Stimulated activated CD4-positive, alpha-beta T cell treated with anti-CD3 and anti-CD28 coated beads, Interleukin-4, amount 100 ng/mL, for 48 hours (primary cell): ENCODE measurements around the gene SHLD2.
"Not testable (repeated sequence)": the region's sequence is repeated elsewhere in the genome, so short reads cannot be mapped to it uniquely, and the experiment has no call there.

Experiments used
- DNase-seq, 2 donors: peaks; one replicate each; pipeline ENCODE4 v3.0.0-alpha.2; 2020; ENCODE audit warnings: low read depth in 2 of 2

The SHLD2 gene

DNA sequence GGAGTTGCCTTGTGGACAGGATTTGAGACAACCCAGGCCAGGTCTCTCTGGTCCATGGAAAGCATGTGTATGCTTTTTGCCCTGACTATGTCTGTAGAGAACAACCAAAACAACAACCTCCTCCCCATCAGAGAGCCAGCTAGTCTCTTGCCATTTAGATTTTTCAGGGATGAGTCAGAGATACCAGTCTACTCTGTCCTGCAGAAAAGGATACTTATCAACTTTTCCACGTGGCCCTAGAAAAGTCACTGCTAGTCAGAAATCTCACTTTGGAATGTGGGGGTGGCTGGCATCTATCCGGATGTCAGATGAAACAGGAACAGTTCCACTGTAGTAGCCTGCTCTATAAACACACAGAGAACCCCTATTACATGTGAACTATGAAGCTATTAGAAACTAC lies 116.8 kb downstream of the SHLD2 start:
- not testable (repeated sequence) for DNase-seq

- DNase-seq = not testable (repeated sequence)
Measured at GRCh38 chr10:87213150-87213765, 118.3 kb downstream of the SHLD2 start.

DNA sequence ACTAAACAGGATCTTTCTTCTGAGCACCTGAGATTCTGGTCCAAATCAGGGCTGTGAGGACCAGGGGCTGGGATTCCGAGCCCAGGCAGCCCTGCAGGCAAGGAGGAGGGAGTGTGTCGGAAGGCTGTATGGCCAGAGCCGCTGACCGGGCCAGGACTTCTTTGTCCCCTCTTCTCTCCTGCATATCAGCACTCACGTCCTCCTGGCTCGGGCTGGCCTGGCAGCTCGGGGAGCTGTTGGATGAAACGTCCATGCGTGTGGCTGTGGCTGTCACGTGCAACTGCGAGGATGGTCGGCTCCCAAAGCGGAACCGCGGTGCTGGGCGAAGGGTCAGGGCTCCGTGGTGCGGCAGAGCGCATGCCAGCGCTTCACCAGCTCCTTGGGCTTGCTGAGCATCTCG lies 118.8 kb downstream of the SHLD2 start:
- not testable (repeated sequence) for DNase-seq

GRCh38 chr10:87216120-87216519 lies 121.1 kb downstream of the SHLD2 start:
- not testable (repeated sequence) for DNase-seq

DNA sequence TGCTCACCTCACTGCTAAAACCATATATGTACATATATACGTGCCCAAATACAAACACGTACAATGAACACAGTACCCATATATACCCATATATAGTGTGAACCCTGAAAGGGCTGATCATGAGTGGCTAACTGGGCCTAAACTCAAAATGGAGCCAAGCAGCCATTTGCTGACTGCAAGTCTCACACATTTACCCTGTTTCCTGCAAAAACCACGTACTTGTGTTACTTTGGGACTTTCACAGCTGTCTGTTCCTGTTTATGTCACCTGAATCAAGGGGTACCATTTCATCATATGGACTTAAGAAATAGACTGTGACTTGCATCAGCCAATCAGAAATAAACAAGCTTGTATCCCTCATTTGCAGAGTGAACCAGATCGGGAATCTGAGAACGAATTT lies 124.4 kb downstream of the SHLD2 start:
- not testable (repeated sequence) for DNase-seq

- not testable (repeated sequence) for DNase-seq
Measured at GRCh38 chr10:87222789-87223188, 127.8 kb downstream of the SHLD2 start.

- not testable (repeated sequence) for DNase-seq
Measured at GRCh38 chr10:87225148-87225547, 130.1 kb downstream of the SHLD2 start, which contains the start of gene NUTM2A. NUTM2A (plus strand) TSS chr10:87225448; CDS start chr10:87225831, 383 bp downstream.

GRCh38 chr10:87228247-87228646 lies 133.2 kb downstream of the SHLD2 start:
- not testable (repeated sequence) for DNase-seq

GRCh38 chr10:87229211-87229610 lies 134.2 kb downstream of the SHLD2 start:
- not testable (repeated sequence) for DNase-seq

- not testable (repeated sequence) for DNase-seq
Measured at GRCh38 chr10:87234854-87235253, 139.8 kb downstream of the SHLD2 start.

DNA sequence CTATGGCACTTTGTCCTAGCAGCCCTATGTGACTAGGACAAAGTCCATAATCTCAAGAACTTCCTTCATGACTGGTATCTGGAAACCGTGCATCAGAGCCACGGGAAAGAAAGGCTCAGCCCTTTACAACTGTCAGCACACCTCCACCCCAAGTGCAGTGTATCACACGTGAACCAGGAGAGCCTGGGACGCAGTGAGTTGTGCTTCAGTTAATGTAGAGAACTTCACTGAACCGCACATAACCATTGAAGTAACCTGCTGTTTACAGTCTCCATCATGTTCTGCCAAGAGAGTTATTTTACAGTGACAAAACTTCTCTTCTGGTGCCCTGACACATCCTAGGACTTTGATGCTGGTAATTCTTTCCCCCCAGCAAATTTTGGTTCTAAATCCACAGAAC lies 142.2 kb downstream of the SHLD2 start:
- DNase-seq = not testable (repeated sequence)

GRCh38 chr10:87239346-87239808 lies 144.4 kb downstream of the SHLD2 start:
- DNase-seq = not testable (repeated sequence)
